ENCODE results near the gene TOM1.
A peak's percentile ranks its signal among the peaks of the same experiment; 100 is the strongest.
"Not testable (repeated sequence)": the region's sequence is repeated elsewhere in the genome, so short reads cannot be mapped to it uniquely, and the experiment has no call there.

The TOM1 gene

GRCh38 chr22:35345808-35346505 is 46.3 kb downstream of the TOM1 start:
- no peak for DNase-seq (ENCODE audit: low read depth in 2 of 2)

- DNase-seq (ENCODE audit: low read depth in 2 of 2), result no peak
These were observed 47.0 kb downstream of the TOM1 start for GRCh38 chr22:35346596-35347220.

- no peak for DNase-seq (ENCODE audit: low read depth in 2 of 2)
These were observed 47.8 kb downstream of the TOM1 start for GRCh38 chr22:35347462-35347861.

- no peak for DNase-seq (ENCODE audit: low read depth in 2 of 2)
These were observed 48.4 kb downstream of the TOM1 start for GRCh38 chr22:35348026-35348590.

GRCh38 chr22:35348703-35349102 is 49.0 kb downstream of the TOM1 start:
- DNase-seq (ENCODE audit: low read depth in 2 of 2), result no peak

- DNase-seq (ENCODE audit: low read depth in 2 of 2), result no peak
These were observed 49.6 kb downstream of the TOM1 start for GRCh38 chr22:35349368-35349703.

- DNase-seq (ENCODE audit: low read depth in 2 of 2), result no peak
These were observed 50.2 kb downstream of the TOM1 start for GRCh38 chr22:35349704-35350538.

- peak; percentile 75 to 85 for DNase-seq (ENCODE audit: low read depth in 2 of 2)
These were observed 51.1 kb downstream of the TOM1 start for GRCh38 chr22:35350539-35351503.

- peak in 1 of 2 experiments; percentile 61 for DNase-seq (ENCODE audit: low read depth in 2 of 2)
These were observed 52.8 kb downstream of the TOM1 start for GRCh38 chr22:35352214-35353111.

- DNase-seq (ENCODE audit: low read depth in 2 of 2), result no peak
These were observed 53.6 kb downstream of the TOM1 start for GRCh38 chr22:35353318-35353717.

- no peak for DNase-seq (ENCODE audit: low read depth in 2 of 2)
These were observed 54.4 kb downstream of the TOM1 start for GRCh38 chr22:35354068-35354467.

- DNase-seq (ENCODE audit: low read depth in 2 of 2), result no peak
These were observed 58.4 kb downstream of the TOM1 start for GRCh38 chr22:35357883-35358621.

GRCh38 chr22:35359380-35360065 is 59.8 kb downstream of the TOM1 start:
- DNase-seq (ENCODE audit: low read depth in 2 of 2), result no peak

GRCh38 chr22:35361001-35361558 is 61.4 kb downstream of the TOM1 start:
- no peak for DNase-seq (ENCODE audit: low read depth in 2 of 2)

GRCh38 chr22:35363566-35364086 is 63.9 kb downstream of the TOM1 start:
- no peak for DNase-seq (ENCODE audit: low read depth in 2 of 2)

GRCh38 chr22:35364230-35364629 is 64.5 kb downstream of the TOM1 start:
- DNase-seq (ENCODE audit: low read depth in 2 of 2), result not testable (repeated sequence)

GRCh38 chr22:35367331-35367886 is 67.7 kb downstream of the TOM1 start:
- DNase-seq (ENCODE audit: low read depth in 2 of 2), result no peak

GRCh38 chr22:35368386-35368785 is 68.7 kb downstream of the TOM1 start:
- no peak for DNase-seq (ENCODE audit: low read depth in 2 of 2)

Data from stimulated activated CD4-positive, alpha-beta T cell treated with anti-CD3 and anti-CD28 coated beads, Interleukin-12 subunit alpha, Interleukin-12 subunit beta, amount 100 ng/mL, for 24 hours (primary cell).